ENCODE results near the gene OTUD5.

Gene OTUD5

DNA sequence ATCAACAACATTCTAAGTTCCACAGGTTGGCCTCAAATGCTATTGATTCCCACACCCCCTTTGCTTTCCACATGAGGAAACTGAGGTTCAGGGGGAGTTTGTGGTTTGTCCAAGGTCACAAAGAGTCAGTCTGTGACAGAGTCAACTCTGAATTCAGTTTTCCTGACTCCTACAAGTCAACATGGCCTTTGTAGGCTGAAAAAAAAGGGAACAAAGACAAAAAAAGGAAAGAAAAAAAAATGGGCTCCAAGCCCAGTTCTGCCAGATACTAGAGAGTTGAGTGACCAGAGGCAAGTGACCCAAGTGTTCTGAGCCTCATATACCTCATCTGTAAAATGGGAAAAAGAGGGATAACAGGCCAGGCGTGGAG lies 22.1 kb downstream of the OTUD5 start:
- DNase-seq, result no peak

GRCh38 chrX:48934581-48935300 lies 22.7 kb downstream of the OTUD5 start:
- no peak for DNase-seq

GRCh38 chrX:48933757-48934156 lies 23.6 kb downstream of the OTUD5 start:
- no peak for DNase-seq

- DNase-seq, result no peak
Measured at GRCh38 chrX:48927736-48928382, 29.5 kb downstream of the OTUD5 start.

GRCh38 chrX:48927123-48927522 lies 30.3 kb downstream of the OTUD5 start:
- DNase-seq, result no peak

DNA sequence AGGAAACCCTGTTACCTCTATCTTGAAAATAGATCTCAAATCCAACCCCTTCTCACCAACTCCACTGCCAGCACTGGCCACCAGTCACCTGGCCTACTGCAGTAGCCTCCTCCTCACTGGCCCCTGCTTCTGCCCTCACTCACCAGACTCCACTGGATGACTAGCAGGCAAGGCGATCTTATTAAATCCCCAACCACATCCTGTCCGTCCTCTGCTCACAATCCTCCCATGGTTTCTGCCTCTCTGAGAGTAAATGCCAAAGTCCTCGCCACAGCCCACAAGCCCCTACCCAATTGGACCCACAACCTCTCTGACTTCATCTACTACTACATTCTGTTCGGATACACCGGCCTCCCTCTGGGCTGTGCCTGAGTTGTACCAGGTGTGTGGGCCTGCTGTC lies 33.1 kb downstream of the OTUD5 start:
- no peak for DNase-seq

GRCh38 chrX:48923771-48924170 lies 33.6 kb downstream of the OTUD5 start:
- DNase-seq, result no peak

DNA sequence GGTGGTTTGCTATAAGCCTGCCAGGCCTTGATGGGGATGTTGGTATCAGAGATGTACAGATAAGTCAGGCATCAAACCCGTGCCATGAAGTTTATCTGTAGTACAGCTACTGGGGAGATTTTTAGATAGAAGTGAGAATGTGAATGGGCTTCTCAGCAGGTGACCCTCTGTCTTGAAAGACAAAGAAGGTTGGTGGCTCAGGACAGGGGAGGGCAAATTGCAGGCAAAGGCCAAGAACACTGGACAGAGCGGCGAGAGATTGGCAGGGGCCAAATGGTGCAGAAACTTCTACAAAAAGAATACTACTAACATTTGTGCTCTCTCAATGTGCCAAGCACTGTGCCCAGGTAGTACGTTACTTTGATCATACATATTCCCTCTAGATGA lies 36.7 kb downstream of the OTUD5 start:
- DNase-seq, result no peak

DNA sequence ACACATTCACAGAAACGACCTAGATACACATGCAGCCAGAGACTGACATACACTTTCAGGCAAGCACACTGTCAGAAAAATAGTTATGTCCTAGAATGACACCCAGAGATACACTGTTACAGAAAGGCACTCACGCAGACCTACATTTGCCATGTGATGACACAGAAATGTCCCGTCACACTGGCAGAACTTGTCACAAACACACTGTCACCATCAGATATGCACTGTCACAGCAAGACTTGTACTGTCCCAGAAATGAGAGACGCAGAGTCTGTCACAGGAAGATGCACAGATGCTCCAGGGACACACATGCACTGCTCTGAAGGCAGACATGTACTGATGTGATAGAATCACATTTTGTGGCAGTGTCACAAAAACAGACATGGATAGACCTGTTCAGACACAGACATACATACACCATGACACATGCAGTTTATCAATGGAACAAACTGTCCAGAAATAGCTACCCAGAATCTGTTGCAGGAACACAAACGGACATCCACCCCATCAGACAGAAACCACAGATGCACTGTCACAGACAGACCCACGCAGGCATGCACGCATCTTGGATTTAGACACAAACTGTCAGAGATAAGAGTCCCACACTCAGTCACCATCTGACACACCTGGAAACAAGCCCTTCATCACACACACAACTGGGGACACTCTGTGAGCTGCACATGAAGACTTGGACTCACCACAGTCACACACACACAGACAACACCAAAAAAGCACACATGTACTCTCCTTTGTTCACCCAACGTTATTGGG lies 37.3 kb downstream of the OTUD5 start:
- DNase-seq, result no peak

- DNase-seq, result no peak
Measured at GRCh38 chrX:48919360-48919841, 38.0 kb downstream of the OTUD5 start.

DNA sequence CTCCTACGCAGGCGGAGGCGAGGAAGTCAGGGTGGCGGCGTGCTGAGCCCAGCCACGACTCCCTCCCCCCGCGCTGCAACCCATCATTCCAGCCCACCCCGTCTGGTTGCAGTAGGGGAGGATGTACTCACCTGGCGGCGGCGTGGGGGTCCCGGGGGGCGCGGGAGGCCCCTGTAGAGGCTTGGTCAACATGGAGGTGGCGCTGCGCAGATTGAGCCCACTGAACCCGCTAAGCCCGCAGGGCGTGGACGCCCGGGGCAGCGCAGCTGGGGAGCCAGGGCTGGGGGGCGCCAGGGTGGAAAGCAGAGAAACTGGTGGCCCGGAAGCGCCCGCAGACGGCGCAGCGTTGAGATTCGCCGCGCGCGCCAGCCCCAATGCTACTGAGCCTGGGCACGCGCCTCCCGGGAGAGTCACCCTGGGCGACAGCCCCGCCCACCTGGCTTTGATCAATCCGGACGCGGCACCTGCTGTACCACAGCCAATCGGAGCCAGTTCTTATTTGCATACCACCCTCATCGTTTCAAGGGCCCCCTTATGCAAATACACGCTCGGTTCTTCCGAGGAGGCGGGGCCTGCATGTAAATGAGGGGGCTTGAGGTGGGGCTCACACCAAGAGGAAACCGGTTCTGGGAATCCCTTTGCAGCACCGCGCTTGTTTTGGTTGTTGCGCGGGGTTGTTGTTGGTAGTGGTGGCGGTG lies 38.6 kb downstream of the OTUD5 start, which contains the start of gene PIM2:
Gene PIM2 (minus strand): TSS at position 382 of the 698 bp plus-strand sequence. CDS start 190 bp downstream, at position 192.
- DNase-seq, result peak; percentile 92

DNA sequence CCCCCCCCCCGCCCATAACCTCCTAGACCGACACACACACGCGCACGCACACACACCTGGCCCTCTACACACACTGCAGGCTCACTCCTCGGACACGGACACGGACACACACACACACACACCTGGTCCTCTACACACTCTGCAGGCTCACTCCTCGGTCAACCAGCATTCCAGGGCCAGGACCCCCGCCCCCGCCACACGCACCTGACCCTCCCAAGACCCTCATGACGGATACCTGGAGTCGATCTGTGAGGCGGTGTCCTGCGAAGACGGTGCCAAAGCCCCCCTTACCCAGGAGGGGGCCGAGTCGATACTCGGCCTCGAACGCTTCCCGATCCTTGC lies 39.1 kb downstream of the OTUD5 start:
- no peak for DNase-seq

- DNase-seq, result peak; percentile 59
Measured at GRCh38 chrX:48917139-48918001, 40.0 kb downstream of the OTUD5 start.

GRCh38 chrX:48914593-48915493 lies 42.6 kb downstream of the OTUD5 start:
- no peak for DNase-seq

- no peak for DNase-seq
Measured at GRCh38 chrX:48913605-48914366, 43.6 kb downstream of the OTUD5 start.

DNA sequence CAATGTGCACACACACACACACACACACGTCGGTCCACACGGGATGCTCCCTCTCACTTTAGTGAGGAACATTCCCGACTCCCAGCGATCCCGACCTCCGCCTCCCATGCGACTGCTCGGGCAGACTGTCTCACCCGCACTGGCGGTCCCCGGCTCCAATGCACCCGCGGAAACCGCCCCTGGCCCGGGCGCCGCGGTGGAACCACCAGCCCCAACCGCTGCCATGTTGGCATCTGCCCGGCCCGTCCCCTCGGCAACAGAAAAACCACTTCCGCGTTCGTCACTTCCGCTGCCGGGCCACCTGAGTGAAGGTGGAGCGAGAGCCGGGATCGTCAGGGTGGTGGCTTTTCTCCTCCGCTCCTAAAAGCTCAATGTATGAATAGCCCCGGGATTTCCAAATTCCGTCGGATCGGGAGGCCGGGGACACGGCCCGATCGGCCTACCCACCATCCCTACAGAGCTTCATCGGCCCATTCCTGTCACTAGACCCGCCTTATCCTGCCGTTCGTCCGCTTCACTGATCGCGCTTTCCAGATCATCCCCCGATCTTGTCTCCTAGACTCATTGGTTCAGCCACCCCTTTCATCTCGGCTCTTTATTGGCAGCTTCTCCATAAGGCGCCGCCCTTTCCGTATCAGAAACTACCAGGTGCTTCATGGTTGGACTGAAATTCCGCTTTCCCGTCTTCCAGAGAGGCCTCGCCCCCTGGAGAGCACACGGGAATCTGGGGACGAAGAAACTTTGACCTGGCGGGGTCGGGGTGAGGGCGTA lies 45.8 kb downstream of the OTUD5 start, which contains the start of gene SLC35A2:
Gene SLC35A2 (minus strand): TSS at position 235 of the 771 bp plus-strand sequence. CDS start 10 bp downstream, at position 225.
- DNase-seq, result peak; percentile 48

GRCh38 chrX:48910926-48911411 lies 46.4 kb downstream of the OTUD5 start:
- no peak for DNase-seq

DNA sequence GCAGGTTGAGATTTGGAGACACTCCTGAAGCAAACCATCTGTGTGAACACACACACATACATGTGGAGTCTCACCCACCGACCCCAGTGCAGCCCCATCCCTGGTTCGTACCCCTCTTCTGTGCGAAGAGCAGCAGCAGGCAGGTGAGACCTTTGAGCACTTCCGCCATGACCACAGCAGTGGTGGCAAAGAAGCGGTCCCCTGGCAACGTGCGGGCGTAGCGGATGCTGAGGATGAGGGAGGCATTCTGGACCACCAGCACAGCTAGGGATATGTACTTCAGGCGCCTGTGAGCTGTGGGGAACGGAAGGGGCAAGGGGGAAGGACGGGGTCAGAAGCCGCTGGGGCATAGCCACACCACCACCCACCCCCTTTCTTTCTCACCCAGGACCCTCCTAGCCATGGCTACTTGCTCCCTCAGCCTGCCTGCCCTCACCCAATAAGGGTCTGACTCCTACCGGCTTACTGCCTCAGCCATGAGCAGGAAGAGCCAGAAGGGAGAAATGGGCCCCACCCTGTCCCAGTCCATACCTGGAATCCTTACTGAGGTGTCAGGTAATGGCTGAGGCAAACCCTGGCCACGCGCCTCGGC lies 47.6 kb downstream of the OTUD5 start:
- DNase-seq, result no peak

- DNase-seq, result no peak
Measured at GRCh38 chrX:48908600-48908999, 48.8 kb downstream of the OTUD5 start.
